ENCODE results near the gene PIGL. TPM values are rescaled to one million over a fixed set of nuclear protein-coding genes. Genes with fewer than 3 reads are reported as not detected.

The PIGL gene
- total RNA-seq, 6 experiments from 2014 or later: 12.0 to 15.5 (median 14.9) TPM

GRCh38 chr17:16241906-16242399 lies 24.9 kb downstream of the PIGL start:
- no peak overlapping the region for H3K27ac Mint-ChIP-seq
- no peaks in the 10 kb centered on the region; the same call in 1 of the 2 replicates for H3K27me3 Mint-ChIP-seq (ENCODE audit: insufficient read depth)
- no peaks in the 10 kb centered on the region for H3K9me3 Mint-ChIP-seq
- peaks cover 8% of the 10 kb centered on the region for H3K4me1 Mint-ChIP-seq (ENCODE audit: low read depth)
- no peak for DNase-seq
- no peak overlapping the region for H3K4me3 Mint-ChIP-seq
- peaks cover 2% of the 10 kb centered on the region for H3K36me3 Mint-ChIP-seq (ENCODE audit: low read depth)
- no peak for TF ChIP-seq CTCF (IDR thresholded peaks at IDR 0.05)

- peaks cover 10% of the 10 kb centered on the region for H3K4me1 Mint-ChIP-seq (ENCODE audit: low read depth)
- no peaks in the 10 kb centered on the region; the same call in 1 of the 2 replicates for H3K27me3 Mint-ChIP-seq (ENCODE audit: insufficient read depth)
- no peaks in the 10 kb centered on the region for H3K9me3 Mint-ChIP-seq
- no peak overlapping the region for H3K4me3 Mint-ChIP-seq
- no peak overlapping the region for H3K27ac Mint-ChIP-seq
- no peak for DNase-seq
- no peak for TF ChIP-seq CTCF (IDR thresholded peaks at IDR 0.05)
- peaks cover 4% of the 10 kb centered on the region for H3K36me3 Mint-ChIP-seq (ENCODE audit: low read depth)
Observed at GRCh38 chr17:16243385-16243784, 26.4 kb downstream of the PIGL start.

- DNase-seq: no peak
- peaks cover 4% of the 10 kb centered on the region for H3K36me3 Mint-ChIP-seq (ENCODE audit: low read depth)
- H3K27me3 Mint-ChIP-seq (ENCODE audit: insufficient read depth): no peaks in the 10 kb centered on the region; the same call in 1 of the 2 replicates
- TF ChIP-seq CTCF (IDR thresholded peaks at IDR 0.05): no peak
- H3K27ac Mint-ChIP-seq: no peak overlapping the region; the same call in 1 of the 2 replicates
- no peaks in the 10 kb centered on the region for H3K9me3 Mint-ChIP-seq
- no peak overlapping the region for H3K4me3 Mint-ChIP-seq
- peaks cover 16% of the 10 kb centered on the region for H3K4me1 Mint-ChIP-seq (ENCODE audit: low read depth)
Observed at GRCh38 chr17:16243801-16244567, 27.0 kb downstream of the PIGL start.

GRCh38 chr17:16247586-16247984 lies 30.6 kb downstream of the PIGL start:
- DNase-seq: no peak
- Mint-ChIP-seq H3K4me3 (no peak overlapping the region), H3K27me3 (ENCODE audit: insufficient read depth) (no peaks in the 10 kb centered on the region), H3K4me1 (ENCODE audit: low read depth) (peaks cover 27% of the 10 kb centered on the region), H3K36me3 (ENCODE audit: low read depth) (peaks cover 4% of the 10 kb centered on the region), H3K9me3 (no peaks in the 10 kb centered on the region), H3K27ac (no peak overlapping the region)
- no peak for TF ChIP-seq CTCF (IDR thresholded peaks at IDR 0.05)

- Mint-ChIP-seq H3K4me3 (no peak overlapping the region), H3K4me1 (ENCODE audit: low read depth) (peaks cover 27% of the 10 kb centered on the region), H3K36me3 (ENCODE audit: low read depth) (peaks cover 4% of the 10 kb centered on the region), H3K27ac (peak overlapping the region; percentile 48; the same call in 1 of the 2 replicates), H3K9me3 (no peaks in the 10 kb centered on the region), H3K27me3 (ENCODE audit: insufficient read depth) (no peaks in the 10 kb centered on the region)
- DNase-seq: peak; percentile 23
- no peak for TF ChIP-seq CTCF (IDR thresholded peaks at IDR 0.05)
Observed at GRCh38 chr17:16250635-16251034, 33.6 kb downstream of the PIGL start.

All from HFFc6 (cell line).